GM21529 (cell line): ENCODE measurements around the gene KRTAP10-2.
"Not testable (repeated sequence)": the region's sequence is repeated elsewhere in the genome, so short reads cannot be mapped to it uniquely, and the experiment has no call there.

Source experiments
- ATAC-seq: cut with Tn5 transposase; IDR thresholded peaks from one replicate; pipeline ENCODE4 v1.9.1; 2021; ENCODE audit not compliant: unreplicated experiment

The KRTAP10-2 gene

GRCh38 chr21:44551340-44551961, at the start of gene KRTAP10-2:
Gene KRTAP10-2 (minus strand): TSS chr21:44551505. CDS start chr21:44551458, 47 bp downstream.
- ATAC-seq = no peak

GRCh38 chr21:44601091-44601490, 49.8 kb upstream of the KRTAP10-2 start:
- not testable (repeated sequence) for ATAC-seq

- ATAC-seq = not testable (repeated sequence)
These were observed 49.0 kb upstream of the KRTAP10-2 start, which contains the start of gene KRTAP10-7 for GRCh38 chr21:44600118-44600978. Gene KRTAP10-7 (plus strand): TSS chr21:44600597. CDS start chr21:44600622, 25 bp downstream.

- ATAC-seq = no peak
These were observed 48.1 kb upstream of the KRTAP10-2 start for GRCh38 chr21:44599264-44600029.

- ATAC-seq = no peak
These were observed 46.8 kb upstream of the KRTAP10-2 start for GRCh38 chr21:44598061-44598460.

GRCh38 chr21:44596068-44596725, 44.9 kb upstream of the KRTAP10-2 start:
- no peak for ATAC-seq

- ATAC-seq = no peak
These were observed 44.2 kb upstream of the KRTAP10-2 start for GRCh38 chr21:44595524-44595923.

GRCh38 chr21:44594406-44594916, 43.2 kb upstream of the KRTAP10-2 start:
- ATAC-seq = no peak

- no peak for ATAC-seq
These were observed 42.5 kb upstream of the KRTAP10-2 start for GRCh38 chr21:44593598-44594405.

- ATAC-seq = no peak
These were observed 41.4 kb upstream of the KRTAP10-2 start, which contains the start of gene KRTAP10-6 for GRCh38 chr21:44592446-44593311. Gene KRTAP10-6 (minus strand): TSS chr21:44592505. CDS start chr21:44592484, 21 bp downstream.

GRCh38 chr21:44591801-44592130, 40.5 kb upstream of the KRTAP10-2 start:
- not testable (repeated sequence) for ATAC-seq

- ATAC-seq = not testable (repeated sequence)
These were observed 39.8 kb upstream of the KRTAP10-2 start for GRCh38 chr21:44590897-44591800.

GRCh38 chr21:44590311-44590721, 39.0 kb upstream of the KRTAP10-2 start:
- no peak for ATAC-seq

GRCh38 chr21:44589586-44590305, 38.4 kb upstream of the KRTAP10-2 start:
- no peak for ATAC-seq

- no peak for ATAC-seq
These were observed 37.8 kb upstream of the KRTAP10-2 start for GRCh38 chr21:44589094-44589493.

GRCh38 chr21:44585892-44586291, 34.6 kb upstream of the KRTAP10-2 start:
- no peak for ATAC-seq

GRCh38 chr21:44583800-44584147, 32.5 kb upstream of the KRTAP10-2 start:
- ATAC-seq = no peak
